Mammary epithelial cell (primary cell): ENCODE results near the gene ATP8A2.

Source experiments
- CTCF ChIP-seq, 2 donors: IDR thresholded peaks in 1 of 2; conservative IDR thresholded peaks in 1 of 2; 2 replicates each; pipeline ENCODE4 v1.5.1; 2011 to 2012; ENCODE audit warnings: inconsistent platforms in 2 of 2, low read length in 2 of 2, mild to moderate bottlenecking in 2 of 2, control low read depth in 1 of 2, low read depth in 1 of 2; ENCODE audit not compliant: insufficient read depth in 1 of 2; ENCODE audit errors: extremely low read depth in 1 of 2
- EZH2 ChIP-seq: IDR thresholded peaks from 2 replicates; pipeline ENCODE4 v1.6.1; 2012; ENCODE audit warnings: low read length, inconsistent platforms, borderline replicate concordance

- TF ChIP-seq CTCF (conservative IDR thresholded peaks at IDR 0.05 in 1 of 2, IDR thresholded peaks at IDR 0.05 in 1 of 2; ENCODE audit: extremely low read depth in 1 of 2, insufficient read depth in 1 of 2, low read depth in 1 of 2, low read length in 2 of 2) = no peak
- no peak for TF ChIP-seq EZH2
These were observed 47.7 kb upstream of the ATP8A2 start for GRCh38 chr13:25324100-25324499.
